Stimulated activated CD4-positive, alpha-beta T cell treated with anti-CD3 and anti-CD28 coated beads, Interleukin-12 subunit alpha, Interleukin-12 subunit beta, amount 100 ng/mL, for 4 hours (primary cell): ENCODE measurements around the gene CATSPER1.
"Not testable (repeated sequence)": the region's sequence is repeated elsewhere in the genome, so short reads cannot be mapped to it uniquely, and the experiment has no call there.

Source experiments
- DNase-seq: peaks from one replicate; pipeline ENCODE4 v3.0.0-alpha.2; 2020

CATSPER1 gene

GRCh38 chr11:66020212-66020611 is 6.1 kb downstream of the CATSPER1 start:
- DNase-seq = no peak

GRCh38 chr11:66017321-66017720 is 9.0 kb downstream of the CATSPER1 start:
- no peak for DNase-seq

- no peak for DNase-seq
Measured at GRCh38 chr11:66016793-66017177, 9.5 kb downstream of the CATSPER1 start.

GRCh38 chr11:66015936-66016792 is 10.1 kb downstream of the CATSPER1 start:
- no peak for DNase-seq

GRCh38 chr11:66015454-66015881 is 10.8 kb downstream of the CATSPER1 start:
- no peak for DNase-seq

- no peak for DNase-seq
Measured at GRCh38 chr11:66014804-66015453, 11.3 kb downstream of the CATSPER1 start.

GRCh38 chr11:66013762-66014100 is 12.5 kb downstream of the CATSPER1 start:
- DNase-seq = no peak

- DNase-seq = no peak
Measured at GRCh38 chr11:66012946-66013761, 13.1 kb downstream of the CATSPER1 start.

- DNase-seq = no peak
Measured at GRCh38 chr11:66012371-66012945, 13.8 kb downstream of the CATSPER1 start.

- DNase-seq = no peak
Measured at GRCh38 chr11:66011785-66012303, 14.4 kb downstream of the CATSPER1 start, which contains the start of gene CST6. CST6 (plus strand) TSS chr11:66012008; CDS start chr11:66012045, 37 bp downstream.

GRCh38 chr11:66011239-66011784 is 15.0 kb downstream of the CATSPER1 start:
- no peak for DNase-seq

- not testable (repeated sequence) for DNase-seq
Measured at GRCh38 chr11:66010036-66010435, 16.2 kb downstream of the CATSPER1 start.

GRCh38 chr11:66008468-66009101 is 17.7 kb downstream of the CATSPER1 start:
- no peak for DNase-seq

GRCh38 chr11:66008095-66008467 is 18.2 kb downstream of the CATSPER1 start:
- no peak for DNase-seq

- DNase-seq = no peak
Measured at GRCh38 chr11:66007201-66007634, 19.1 kb downstream of the CATSPER1 start.

GRCh38 chr11:66006891-66007176 is 19.4 kb downstream of the CATSPER1 start:
- no peak for DNase-seq

- no peak for DNase-seq
Measured at GRCh38 chr11:66006134-66006890, 20.0 kb downstream of the CATSPER1 start.

GRCh38 chr11:66004186-66004585 is 22.1 kb downstream of the CATSPER1 start:
- DNase-seq = no peak

- DNase-seq = no peak
Measured at GRCh38 chr11:66003291-66003690, 23.0 kb downstream of the CATSPER1 start.

- peak; percentile 70 for DNase-seq
Measured at GRCh38 chr11:66002648-66003225, 23.5 kb downstream of the CATSPER1 start.
